Panc1 (cell line): ENCODE measurements around the gene EIF5AL1. TPM values are rescaled to one million over a fixed set of nuclear protein-coding genes. Genes with fewer than 3 reads are reported as not detected.
A peak's percentile ranks its signal among the peaks of the same experiment; 100 is the strongest.
"Not testable (repeated sequence)": the region's sequence is repeated elsewhere in the genome, so short reads cannot be mapped to it uniquely, and the experiment has no call there.

ENCODE experiments used
- ATAC-seq: fragments of 200-7000 bp; cut with Tn5 transposase; 2 replicates; pipeline ENCODE4 v1.9.1; 2020; ENCODE audit warnings: mild to moderate bottlenecking, moderate library complexity
- Bru-seq: library from RNA; stranded (reverse); fragments of 400-500 nt; gene quantifications from one replicate; lab custom pipeline; 2021; lab: Mats Ljungman, UMichigan
- BruChase-seq, 2 experiments: library from RNA; stranded (reverse); fragments of 400-500 nt; gene quantifications; one replicate each; lab custom pipeline; 2021; lab: Mats Ljungman, UMichigan
- BruUV-seq: library from RNA; stranded (reverse); fragments of 400-500 nt; replicated peaks from 2 replicates; lab custom pipeline; 2021; lab: Mats Ljungman, UMichigan
- CTCF ChIA-PET: fragments of 300-600 bp; sonication (Branson Sonifier 250); formaldehyde crosslinking; loops from one replicate; lab custom pipeline; 2022; ENCODE audit warnings: antibody characterized with exemption; lab: Charles Lee
- POLR2A ChIA-PET: fragments of 300-600 bp; sonication (Branson Sonifier 250); formaldehyde crosslinking; loops from one replicate; lab custom pipeline; 2022; ENCODE audit warnings: antibody characterized with exemption; lab: Charles Lee
- DNase-seq: peaks from one replicate; pipeline ENCODE4 v3.0.0-alpha.2; 2010; ENCODE audit warnings: low read depth, low spot score
- H3K27ac ChIP-seq: 2 replicates; pipeline ENCODE4 v1.5.1; 2011; ENCODE audit warnings: mild to moderate bottlenecking, low read length, inconsistent platforms
- H3K27me3 ChIP-seq: fragments of 200-500 bp; sonication (Bioruptor generic); 2 replicates; pipeline ENCODE4 v1.6.0; 2014; ENCODE audit warnings: low read length, inconsistent platforms; ENCODE audit not compliant: control insufficient read depth, insufficient read depth
- H3K36me3 ChIP-seq: fragments of 200-500 bp; sonication (Bioruptor generic); 2 replicates; pipeline ENCODE4 v1.5.1; 2014; ENCODE audit warnings: inconsistent platforms, mild to moderate bottlenecking, low read length, moderate library complexity; ENCODE audit not compliant: control insufficient read depth, insufficient read depth
- H3K4me1 ChIP-seq: 2 replicates; pipeline ENCODE4 v1.5.1; 2011; ENCODE audit warnings: inconsistent platforms, mild to moderate bottlenecking, low read length, moderate library complexity; ENCODE audit not compliant: control insufficient read depth, insufficient read depth
- H3K4me3 ChIP-seq, 2 experiments: 2 replicates each; pipeline ENCODE4 v1.5.1; 2011 to 2012; ENCODE audit warnings: low read depth in 2 of 2, low read length in 2 of 2, mild to moderate bottlenecking in 2 of 2, inconsistent platforms in 1 of 2, moderate library complexity in 1 of 2
- H3K9me3 ChIP-seq: fragments of 200-500 bp; sonication (Bioruptor generic); 2 replicates; pipeline ENCODE4 v1.5.1; 2014; ENCODE audit warnings: low read depth, mild to moderate bottlenecking, inconsistent platforms, low read length, moderate library complexity; ENCODE audit not compliant: control insufficient read depth, insufficient read depth
- CTCF ChIP-seq: fragments of 450-650 bp; IDR thresholded peaks from 2 replicates; pipeline ENCODE4 v1.5.1; 2017; ENCODE audit warnings: mild to moderate bottlenecking
- POLR2AphosphoS5 ChIP-seq: IDR thresholded peaks from 2 replicates; pipeline ENCODE4 v1.6.1; 2012; ENCODE audit warnings: mild to moderate bottlenecking, low read depth, low read length, moderate library complexity
- REST ChIP-seq, 2 experiments: IDR thresholded peaks; 2 replicates each; pipeline ENCODE4 v1.6.1; 2011 to 2012; ENCODE audit warnings: low read depth in 2 of 2, control low read depth in 1 of 2, low read length in 1 of 2, mild to moderate bottlenecking in 1 of 2, moderate library complexity in 1 of 2; ENCODE audit not compliant: insufficient read depth in 1 of 2
- SIN3A ChIP-seq: IDR thresholded peaks from 2 replicates; pipeline ENCODE4 v1.6.1; 2012; ENCODE audit warnings: low read depth, mild to moderate bottlenecking, low read length, moderate library complexity, borderline replicate concordance; ENCODE audit not compliant: insufficient read depth
- TCF7L2 ChIP-seq: IDR thresholded peaks from 2 replicates; pipeline ENCODE4 v1.6.1; 2011; ENCODE audit warnings: mild to moderate bottlenecking, low read depth, low read length, inconsistent platforms
- in situ Hi-C: cut with HindIII; loops from 2 replicates; pipeline ENCODE4 v1.10.0; 2016; ENCODE audit warnings: low sequenced_read_pairs, low pct_unique_long_range_greater_than_20kb
- intact Hi-C: fragments of 100-400 bp; cut with micrococcal nuclease; formaldehyde crosslinking; loops from one replicate; pipeline ENCODE4 v1.10.0; 2022; ENCODE audit not compliant: unreplicated experiment
- long read RNA-seq: library from polyadenylated mRNA; unstranded; transcript quantifications from one replicate; pipeline ENCODE4 v2.0.0, GENCODE V29; 2021; ENCODE audit not compliant: unreplicated experiment
- polyA plus RNA-seq: library from polyadenylated mRNA; unstranded; fragments of >200 nt; gene quantifications from one replicate; pipeline ENCODE4 v1.2.1, GENCODE V29; 2012; ENCODE audit warnings: missing spikeins; ENCODE audit not compliant: insufficient read length
- total RNA-seq: library from RNA; stranded (reverse); gene quantifications from one replicate; pipeline ENCODE4 v1.2.1, GENCODE V29; 2021; ENCODE audit not compliant: unreplicated experiment

Gene EIF5AL1
- 1.6 TPM for total RNA-seq
- polyA plus RNA-seq: 5.1 TPM
- Bru-seq, nascent RNA: not detected
- percentile 22 among the genes with signal in this experiment for BruChase-seq, experiment 1, labeled RNA remaining after a 2-hour chase
- BruChase-seq, experiment 2, labeled RNA remaining after a 6-hour chase: percentile 28 among the genes with signal in this experiment
- long read RNA-seq: 0 reads

- CTCF ChIA-PET, H3K36me3 ChIP-seq, H3K4me1 ChIP-seq, H3K27me3 ChIP-seq, ATAC-seq, BruUV-seq, DNase-seq, in situ Hi-C loops, H3K27ac ChIP-seq, POLR2A ChIA-PET, H3K4me3 ChIP-seq, intact Hi-C loops, H3K9me3 ChIP-seq: not testable (repeated sequence)
Observed at GRCh38 chr10:79511891-79512583, at the start of gene EIF5AL1. EIF5AL1 (plus strand) TSS chr10:79512533; CDS start chr10:79512650, 117 bp downstream.

- H3K27me3 ChIP-seq: peaks cover 12% of the 10 kb centered on the region
- no peak overlapping the region for H3K4me3 ChIP-seq
- in situ Hi-C loops: no loop called here
- ATAC-seq (no peak), DNase-seq (no peak)
- no peaks in the 10 kb centered on the region for H3K9me3 ChIP-seq
- ChIA-PET CTCF (no interaction called here), POLR2A (interaction anchor here (0.6 kb wide), 1 partner anchor 14 kb away, joined by 5 read pairs; no protein-coding TSS in a partner anchor)
- H3K4me1 ChIP-seq: no peaks in the 10 kb centered on the region
- no peaks in the 10 kb centered on the region for H3K36me3 ChIP-seq
- TF ChIP-seq POLR2AphosphoS5 (no peak), SIN3A (no peak), CTCF (no peak), TCF7L2 (no peak), REST (IDR thresholded peaks at IDR 0.05; ENCODE audit: insufficient read depth in 1 of 2, low read depth in 2 of 2, low read length in 1 of 2) (no peak)
- intact Hi-C loops: no loop called here
- no peak overlapping the region for H3K27ac ChIP-seq
- no TSS peak for BruUV-seq
Observed at GRCh38 chr10:79463578-79464496, 48.5 kb upstream of the EIF5AL1 start.
